GM12873 (cell line): Measurements from ENCODE around the gene IFI6.

Experiments
- CTCF ChIP-seq: IDR thresholded peaks from 2 replicates; pipeline ENCODE4 v1.5.1; 2012; ENCODE audit warnings: low read depth, mild to moderate bottlenecking, moderate library complexity, low read length, control low read depth; ENCODE audit not compliant: insufficient read depth; ENCODE audit errors: missing control alignments

The IFI6 gene

GRCh38 chr1:27626031-27626935, 45.7 kb downstream of the IFI6 start:
- no peak for TF ChIP-seq CTCF

DNA sequence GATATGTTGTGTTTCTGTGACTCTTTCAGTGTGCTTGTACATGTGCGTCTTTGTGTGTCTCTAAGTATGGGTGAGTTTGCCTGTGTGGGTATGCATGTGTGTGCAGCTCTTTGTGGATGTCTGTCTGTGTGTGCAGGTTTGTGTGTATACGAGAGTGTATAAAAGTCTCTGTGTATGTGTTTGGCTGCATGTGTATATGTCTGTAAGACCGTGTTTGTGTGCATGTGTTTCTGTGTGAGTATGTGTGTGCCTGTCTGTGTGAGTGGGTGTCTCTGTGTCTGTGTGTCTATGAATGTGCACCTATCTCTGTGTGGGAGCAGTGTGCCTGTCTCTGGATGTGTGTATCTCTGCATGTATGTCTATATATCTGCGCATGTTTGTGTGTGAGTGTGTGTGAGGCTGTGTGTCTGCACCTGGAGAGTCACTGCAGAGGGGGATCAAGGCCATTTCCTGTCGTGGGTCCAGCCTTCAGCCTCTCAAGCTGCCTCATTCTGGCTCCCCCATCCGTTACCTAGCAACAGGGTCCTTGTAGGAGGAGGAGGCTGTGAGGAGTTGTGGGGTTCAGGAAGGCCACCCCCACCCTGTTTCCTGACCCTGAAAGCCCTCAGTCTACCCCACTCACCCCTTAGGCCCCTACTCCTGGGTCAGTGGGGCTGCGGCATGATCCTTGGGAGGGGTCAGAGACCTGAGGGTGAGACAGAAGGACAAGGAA, 47.4 kb downstream of the IFI6 start:
- TF ChIP-seq CTCF = no peak

DNA sequence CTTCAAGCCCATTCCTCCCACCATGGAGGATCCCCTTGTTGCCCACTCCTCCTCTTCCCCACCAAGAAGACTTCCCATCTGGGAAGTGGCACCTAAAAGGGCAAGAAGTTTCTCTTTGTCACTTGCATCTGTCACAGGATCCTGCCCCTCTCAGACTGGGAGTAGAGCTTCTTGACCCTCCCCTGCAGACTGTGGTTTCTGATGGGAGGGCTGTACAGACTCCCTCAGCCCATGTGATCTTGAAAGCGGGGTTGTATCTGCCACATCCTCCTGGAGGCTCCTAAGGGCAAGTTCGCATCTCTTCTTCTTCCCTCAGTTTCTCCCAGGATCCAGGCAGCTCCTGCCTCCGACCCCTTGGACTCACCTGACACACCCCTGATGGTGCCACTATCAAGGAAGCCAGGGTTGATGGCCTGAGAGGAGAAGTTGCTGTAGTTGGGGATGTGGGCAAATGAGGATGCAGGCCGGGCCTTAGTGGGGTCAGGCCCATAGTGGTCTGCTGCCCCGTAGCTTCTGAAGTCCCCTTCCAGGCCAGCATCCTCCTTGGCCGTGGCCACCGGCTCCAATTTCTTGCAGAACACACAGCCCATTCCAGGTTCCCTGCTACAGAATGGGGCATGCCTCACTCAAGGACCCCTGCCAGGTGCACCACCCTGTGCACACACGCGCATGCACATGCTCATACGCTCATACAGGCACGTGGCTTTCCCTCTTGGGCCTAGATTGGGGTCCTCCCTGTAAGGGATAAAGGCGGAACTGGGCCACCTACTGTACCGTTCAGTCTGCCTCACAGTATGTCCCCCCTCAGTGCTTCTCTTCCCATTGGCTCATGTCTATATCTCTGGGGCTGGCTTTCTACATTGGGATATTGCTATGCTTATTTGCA, 48.4 kb downstream of the IFI6 start:
- no peak for TF ChIP-seq CTCF

GRCh38 chr1:27622828-27623227, 49.2 kb downstream of the IFI6 start:
- no peak for TF ChIP-seq CTCF

DNA sequence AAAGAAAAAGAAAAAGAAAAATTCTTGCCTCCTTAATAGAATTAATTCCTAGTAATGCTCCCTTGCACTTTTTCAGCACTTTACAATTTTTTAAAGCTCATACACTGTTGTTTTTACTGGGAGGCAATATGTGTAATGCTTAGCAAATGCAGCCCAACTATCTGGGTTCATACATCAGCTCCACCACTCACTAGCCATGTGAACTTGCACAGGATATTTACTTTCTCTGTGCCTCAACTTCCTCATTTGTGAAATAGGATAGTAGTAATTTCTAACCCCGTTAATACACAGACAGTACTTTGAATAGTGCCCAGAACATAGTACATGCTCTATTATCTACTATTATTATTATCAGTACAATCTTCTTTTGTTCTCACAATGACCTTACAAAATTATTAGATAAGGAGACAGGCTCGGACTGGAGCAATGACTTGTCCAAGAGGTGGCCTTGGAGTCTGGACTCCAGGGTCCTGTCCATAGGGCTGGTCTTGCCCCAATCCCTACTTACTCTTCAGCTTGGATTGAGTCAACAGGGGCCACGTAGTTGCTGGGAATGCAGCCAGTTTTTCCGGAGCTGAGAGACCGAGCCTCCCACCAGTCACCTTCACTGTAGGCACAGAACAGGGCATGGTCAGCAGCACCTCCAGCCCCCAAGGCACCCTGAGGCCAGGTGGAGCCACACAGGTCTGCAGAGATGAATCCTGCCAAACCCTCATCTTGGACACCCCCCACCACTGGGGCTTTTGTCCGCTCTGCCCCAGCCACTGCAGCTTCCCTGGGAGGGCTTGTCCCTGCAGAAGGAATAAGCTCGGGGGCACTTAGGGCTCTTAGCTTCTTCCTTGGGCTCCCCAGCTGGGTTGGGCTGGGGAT, 50.7 kb downstream of the IFI6 start:
- no peak for TF ChIP-seq CTCF

DNA sequence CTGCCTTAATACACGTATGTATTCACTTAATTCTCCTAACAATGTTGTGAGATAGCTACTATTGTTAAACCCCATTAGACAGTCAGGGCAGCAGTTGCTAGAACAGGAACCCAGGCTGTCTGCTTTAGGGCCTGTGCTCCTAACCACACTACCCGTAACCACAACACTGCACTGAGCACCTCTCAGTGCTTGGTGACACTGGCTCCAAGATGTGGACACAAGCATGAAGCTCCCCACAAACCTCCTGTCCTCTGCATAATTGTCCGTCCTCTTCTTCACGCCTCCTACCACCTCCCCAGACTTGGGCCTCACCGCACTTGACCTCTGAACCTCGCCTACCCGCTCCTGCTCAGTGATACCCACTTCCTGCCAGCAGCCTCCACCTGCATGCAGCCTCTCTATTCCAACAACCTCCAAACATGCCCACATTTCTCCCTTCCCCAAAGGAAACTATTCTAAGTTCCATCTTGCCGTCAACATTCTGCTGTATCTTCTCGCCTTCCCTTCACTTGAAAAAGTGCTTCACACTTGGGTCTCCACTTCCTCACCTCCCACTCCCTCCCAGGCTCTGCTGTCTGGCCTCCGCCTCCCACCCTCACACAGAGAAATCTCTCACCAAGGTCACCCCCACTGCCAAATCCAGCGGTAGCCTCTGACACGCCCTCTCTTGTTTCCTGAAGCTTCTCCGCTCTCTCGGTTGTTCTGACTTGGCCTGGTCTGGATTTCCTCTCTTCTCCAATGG, 53.5 kb downstream of the IFI6 start:
- TF ChIP-seq CTCF = no peak
